Fibroblast of peridontal ligament (primary cell): ENCODE results near the gene KCNK15.

Source experiments
- DNase-seq: peaks from one replicate; pipeline ENCODE4 v3.0.0-alpha.2; 2010; ENCODE audit errors: extremely low read depth

KCNK15 gene

DNA sequence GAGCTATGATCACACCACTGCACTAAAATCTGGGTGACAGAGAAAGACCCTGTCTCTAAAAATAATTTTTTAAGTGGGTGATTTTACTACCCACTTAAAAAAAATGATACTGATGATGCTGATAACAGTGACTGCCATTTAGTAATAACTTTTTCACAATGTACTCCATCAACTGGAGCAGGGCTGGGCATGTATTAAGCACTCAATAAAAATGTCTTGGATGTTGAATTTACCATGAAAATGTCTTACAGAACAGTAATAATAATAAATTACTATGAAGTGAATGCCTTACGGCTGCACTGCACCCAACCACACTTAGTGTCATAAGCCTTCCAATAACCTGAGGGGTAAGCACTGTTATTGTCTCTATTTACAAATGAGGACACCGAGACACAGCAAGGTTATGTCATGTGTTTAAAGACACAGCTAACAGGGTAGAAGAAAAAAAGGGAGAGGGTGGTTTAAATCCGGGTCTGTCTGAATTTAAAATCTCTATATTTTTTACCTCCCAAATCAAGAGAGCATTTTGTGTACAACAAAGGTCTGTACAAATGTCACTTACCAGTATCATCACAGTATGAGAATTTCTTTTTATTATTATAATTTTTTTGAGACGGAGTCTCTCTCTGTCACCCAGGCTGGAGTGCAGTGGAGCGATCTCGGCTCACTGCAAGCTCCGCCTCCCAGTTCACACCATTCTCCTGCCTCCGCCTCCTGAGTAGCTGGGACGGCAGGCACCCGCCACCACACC is 43.2 kb downstream of the KCNK15 start:
- DNase-seq: no peak

DNA sequence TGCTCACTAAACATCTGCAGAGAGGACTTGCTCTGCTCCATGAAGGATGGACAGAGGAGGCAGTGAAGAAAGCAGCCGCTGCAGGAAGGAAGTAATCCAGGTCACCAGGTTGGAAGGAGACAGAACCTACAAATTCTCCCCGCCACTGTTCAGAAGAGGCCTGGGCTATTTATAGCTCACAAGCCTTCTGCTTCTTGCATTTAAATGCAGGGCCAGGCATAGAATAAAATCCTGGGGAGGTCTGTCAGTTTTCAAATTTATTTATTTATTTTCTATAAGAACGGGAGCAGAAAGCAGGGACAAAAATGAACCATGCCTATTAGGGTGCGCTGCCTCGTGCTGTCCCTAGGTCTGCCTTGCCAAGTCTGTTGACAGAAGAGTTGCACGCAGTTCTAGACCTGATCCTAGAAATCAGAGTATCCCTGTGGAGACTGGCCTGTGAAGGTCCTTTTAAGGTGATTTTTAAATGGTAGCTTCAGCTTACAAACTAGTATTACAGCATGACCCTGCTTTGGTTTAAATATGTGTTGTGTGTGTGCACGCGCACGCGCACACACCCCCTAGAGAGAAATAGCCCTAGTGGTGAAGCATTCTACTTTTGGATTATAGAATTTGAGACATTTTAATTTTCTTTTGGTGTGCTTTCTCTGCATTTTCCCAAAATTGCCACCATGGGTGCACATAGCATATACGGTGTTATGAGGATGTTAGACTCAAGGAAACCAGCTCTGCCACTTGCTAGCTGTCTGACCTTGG is 45.2 kb downstream of the KCNK15 start:
- no peak for DNase-seq

DNA sequence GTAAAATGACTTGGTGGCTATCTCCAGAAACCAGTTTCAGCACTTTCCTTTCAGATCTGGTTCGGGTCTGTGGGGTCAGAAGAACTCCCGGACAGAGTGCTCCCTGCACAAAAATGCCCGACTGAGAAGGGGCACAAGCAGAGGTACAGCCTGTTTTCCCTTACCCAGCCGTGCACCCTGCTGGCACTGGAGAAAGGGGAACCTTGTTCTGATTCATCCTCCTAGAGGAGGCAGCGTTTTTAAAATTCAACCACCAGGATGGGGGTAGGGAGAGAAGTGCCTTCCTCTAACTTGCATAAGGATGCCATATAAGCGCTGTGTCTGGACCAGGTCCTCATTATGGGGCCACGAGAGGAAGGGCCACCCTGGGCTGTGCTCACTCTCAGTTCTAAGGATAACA is 47.1 kb downstream of the KCNK15 start:
- no peak for DNase-seq

DNA sequence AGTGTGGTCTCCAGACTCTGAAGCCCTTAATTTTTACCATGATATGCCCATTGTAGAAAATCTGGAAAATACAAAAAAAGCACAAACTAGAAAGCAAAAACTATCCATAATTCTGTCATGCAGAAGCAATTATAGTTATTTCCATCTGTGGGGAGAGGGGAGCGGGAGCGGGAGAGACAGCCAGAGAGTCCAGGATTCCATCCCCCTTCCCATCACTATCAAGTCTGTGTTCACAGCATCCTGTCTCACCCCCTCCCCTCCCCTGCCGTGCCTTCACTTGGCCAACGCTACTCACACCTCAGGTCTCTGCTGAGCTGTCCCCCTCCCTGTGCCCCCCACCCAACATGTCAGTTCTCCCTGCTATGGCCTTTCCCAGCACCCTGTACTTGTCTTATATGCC is 50.2 kb downstream of the KCNK15 start:
- DNase-seq: no peak

DNA sequence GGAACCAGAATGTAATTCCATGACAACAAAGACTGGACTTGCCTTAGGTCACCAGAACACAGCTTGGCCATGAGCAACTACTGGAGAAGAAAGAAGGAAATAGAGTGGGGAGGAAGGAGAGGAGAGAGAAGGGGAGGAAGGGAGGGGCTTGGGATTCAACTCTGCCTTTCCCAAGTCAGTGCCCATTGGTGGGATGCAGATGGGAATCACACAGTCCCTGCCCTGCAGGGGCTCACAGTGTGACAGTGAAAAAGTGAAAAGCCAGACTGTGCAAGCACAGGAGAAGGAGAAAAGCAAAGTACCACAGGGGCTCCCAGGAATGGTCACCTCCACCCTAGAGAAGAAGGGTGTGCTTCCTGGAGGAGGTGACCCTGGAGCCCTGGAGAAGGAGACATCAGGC is 50.6 kb downstream of the KCNK15 start:
- no peak for DNase-seq

DNA sequence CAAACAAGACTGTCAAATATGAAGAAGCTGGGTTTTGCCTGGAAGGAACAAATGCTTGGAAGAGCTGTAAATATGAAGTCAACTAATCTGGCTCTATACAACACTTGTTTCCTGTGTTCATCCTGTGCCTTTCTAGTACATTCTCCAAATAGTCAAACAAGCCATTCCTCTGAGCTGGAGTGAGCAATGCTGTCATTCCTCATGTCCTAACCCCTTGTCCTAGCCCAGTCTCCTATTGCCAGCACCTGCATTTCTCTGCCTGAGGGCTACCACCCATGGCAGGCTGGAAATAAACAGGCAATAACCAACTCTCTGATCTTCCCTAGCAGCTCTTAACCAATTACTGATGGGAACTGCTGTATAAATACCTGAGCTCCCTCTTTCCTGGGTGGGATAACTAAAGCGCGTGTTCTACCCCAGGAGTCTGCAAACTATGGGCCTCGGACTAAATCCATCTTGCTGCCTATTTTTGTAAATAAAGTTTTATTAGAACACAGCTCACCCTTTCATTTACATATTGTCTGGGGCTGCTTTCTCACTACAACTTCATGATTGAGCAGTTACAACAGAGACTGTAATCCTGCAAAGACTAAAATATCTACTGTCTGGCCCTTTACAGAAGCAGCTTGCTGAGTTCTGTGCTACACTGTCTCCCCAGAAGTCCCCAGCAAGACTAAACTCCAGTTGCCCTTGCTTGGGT is 51.2 kb downstream of the KCNK15 start:
- DNase-seq: no peak

DNA sequence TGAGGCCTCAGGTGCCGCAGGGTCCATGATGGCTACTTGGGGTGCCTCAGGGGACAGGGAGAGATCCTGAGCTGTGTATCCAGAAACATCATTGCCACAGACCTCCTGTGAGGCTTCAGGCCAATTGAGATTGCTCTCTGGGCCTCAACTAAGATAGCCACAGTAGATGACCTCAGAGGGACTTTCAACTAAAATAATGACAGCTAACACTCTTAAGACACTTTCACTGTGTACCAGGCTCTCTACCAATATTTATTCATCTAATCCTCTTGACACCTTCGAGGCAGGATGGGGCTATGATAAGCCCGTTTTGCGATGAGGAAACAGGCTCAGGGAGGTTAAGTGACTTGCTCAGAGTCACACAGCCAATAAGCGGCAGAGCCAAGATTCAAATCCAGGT is 54.0 kb downstream of the KCNK15 start:
- no peak for DNase-seq

DNA sequence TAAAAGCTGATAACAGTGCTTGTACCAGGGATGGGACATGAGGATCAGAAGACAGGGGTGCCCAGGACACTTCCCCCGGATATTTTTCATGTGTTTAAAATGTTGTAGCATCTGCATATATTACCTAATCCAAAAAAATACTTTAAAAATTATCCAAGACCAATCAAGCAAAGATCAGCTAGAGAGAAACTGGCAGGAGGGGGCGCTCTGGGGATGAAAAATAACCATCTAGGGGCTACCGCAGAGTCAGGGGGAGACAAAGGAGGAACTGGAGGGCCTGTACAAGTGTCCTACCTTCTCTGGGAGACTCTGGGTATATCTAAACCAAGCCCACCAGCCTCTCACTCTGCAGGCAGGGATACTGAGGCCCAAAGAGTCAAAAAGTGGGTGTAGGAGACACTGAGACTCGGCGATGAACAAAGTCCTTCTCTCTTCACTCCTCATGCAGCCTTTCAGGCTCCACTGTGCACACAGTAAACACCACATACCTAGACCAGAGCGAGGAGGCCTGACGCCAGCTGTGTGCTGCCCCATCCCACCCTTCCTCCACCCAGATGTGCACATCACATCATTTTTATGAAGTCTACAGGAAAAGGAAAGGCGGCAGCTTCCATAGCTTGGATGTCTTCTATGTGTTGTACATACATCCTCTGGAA is 54.9 kb downstream of the KCNK15 start:
- no peak for DNase-seq
